Pancreas (tissue), 10 donors: ENCODE results near the gene PTPN5. TPM values are rescaled to one million over a fixed set of nuclear protein-coding genes. Genes with fewer than 3 reads are reported as not detected.
A peak's percentile ranks its signal among the peaks of the same experiment; 100 is the strongest.

Source experiments
- ATAC-seq, 4 donors: fragments of 200-7000 bp; cut with Tn5 transposase; one replicate each; pipeline versions ENCODE4 v1.8.0 to v1.9.1; 2020; ENCODE audit warnings: mild to moderate bottlenecking in 4 of 4, moderate library complexity in 4 of 4
- DNase-seq, 6 donors: peaks; one replicate each; pipeline ENCODE4 v3.0.0-alpha.2; 2020
- FAIRE-seq: peaks from 2 replicates; lab custom pipeline; 2012; peaks lifted over from hg19 to GRCh38; lab: Jason Lieb, UNC
- H3K27ac ChIP-seq, 4 donors: fragments of 200-600 bp; sonication (generic); 1 replicate in 3 of 4; 2 replicates in 1 of 4; pipeline versions ENCODE4 v1.5.0 to v1.8.0; 2020
- H3K27me3 ChIP-seq, 4 donors: fragments of 200-600 bp; one replicate each; pipeline ENCODE4 v1.8.0; 2021
- H3K36me3 ChIP-seq, 3 donors: fragments of 200-600 bp; sonication (generic) in 1 of 3; one replicate each; pipeline versions ENCODE4 v1.5.0 to v1.8.0; 2020 to 2021
- H3K4me1 ChIP-seq, 3 donors: fragments of 200-600 bp; one replicate each; pipeline ENCODE4 v1.8.0; 2021
- H3K4me3 ChIP-seq, 4 donors: fragments of 200-600 bp; sonication (generic) in 2 of 4; one replicate each; pipeline versions ENCODE4 v1.5.0 to v1.8.0; 2020 to 2021
- H3K9me3 ChIP-seq, 4 donors: fragments of 200-600 bp; one replicate each; pipeline ENCODE4 v1.8.0; 2021
- CTCF ChIP-seq, 4 donors: fragments of 200-600 bp; sonication (generic) in 3 of 4; IDR thresholded peaks; one replicate each; pipeline versions ENCODE4 v1.5.0 to v1.8.0; 2021; ENCODE audit warnings: antibody characterized with exemption in 4 of 4
- WGBS, 2 donors: extraction: QIAGEN DNeasy Blood & Tissue Kit; methylation state at CpG; one replicate each; pipeline ENCODE4 v1.1.7; 2013; 5-methylcytosine and 5-hydroxymethylcytosine counted together
- intact Hi-C, 3 donors: fragments of 100-400 bp; cut with DNase I; formaldehyde crosslinking; loops; one replicate each; pipeline versions ENCODE4 v1.11.1 to v1.14.2; 2022
- polyA plus RNA-seq, 2 donors: library from polyadenylated mRNA; stranded (reverse); fragments of 200-250 nt; gene quantifications; one replicate each; pipeline ENCODE4 v1.2.3, GENCODE V29; 2013
- total RNA-seq, 6 donors: library from RNA; stranded (reverse); fragmentation: NEBNext Ultra II Directional in 4 of 6; extraction: Animal tissue kit (Norgen Biotek cat#: 25700) in 4 of 6; gene quantifications; one replicate each; pipeline versions ENCODE4 v1.2.1 to v1.2.4, GENCODE V29; 2021 to 2023
- donor health status: healthy with polysubstance abuse.
- donor health status: DM: no; HTN: no; CAD: no; lungs with moderate emphysema.
- donor health status: DM: no; HTN: no; CAD: no.
- donor health status: control.
- donor health status: control.
- donor health status: Bipolar disorder and iron deficiency.
- donor health status: DM: yes; HTN: yes; CAD: no.
- donor health status: DM: no; HTN: no; CAD: no.
- donor health status: DM: no; HTN: no; CAD: no.
- donor health status: DM: yes; HTN: yes; CAD: no.

Gene PTPN5
- total and polyA plus RNA-seq, 8 donors, result 0.09 to 1.3 (median 0.38) TPM

GRCh38 chr11:18723991-18724390 is 67.6 kb downstream of the PTPN5 start:
- no peak for FAIRE-seq
- Histone ChIP-seq H3K27me3 (no peaks in the 10 kb centered on the region), H3K4me3 (no peak overlapping the region), H3K27ac (no peak overlapping the region), H3K4me1 (no peaks in the 10 kb centered on the region), H3K9me3 (no peaks in the 10 kb centered on the region), H3K36me3 (no peaks in the 10 kb centered on the region)
- 50 to 55% methylated on average over 7 of the region's 7 CpGs for WGBS, 2 donors
- DNase-seq, result peak in 1 of 6 donors; percentile 52
- intact Hi-C loops, result no loop called here
- peak in 1 of 4 donors; percentile 5 for ATAC-seq
- no peak for TF ChIP-seq CTCF (IDR thresholded peaks at IDR 0.05)

GRCh38 chr11:18722293-18722637 is 69.3 kb downstream of the PTPN5 start:
- intact Hi-C loops, result no loop called here
- no peak for DNase-seq
- WGBS, 2 donors, result 86 to 92% methylated on average over 1 of the region's 1 CpG
- no peaks in the 10 kb centered on the region for H3K9me3 ChIP-seq
- no peaks in the 10 kb centered on the region for H3K36me3 ChIP-seq
- no peaks in the 10 kb centered on the region for H3K27me3 ChIP-seq
- H3K4me3 ChIP-seq, result peak overlapping the region in 1 of 4 donors; percentile 62
- TF ChIP-seq CTCF (IDR thresholded peaks at IDR 0.05), result peak in 1 of 4 donors; percentile 31
- ATAC-seq, result no peak
- H3K4me1 ChIP-seq, result no peaks in the 10 kb centered on the region
- no peak for FAIRE-seq
- H3K27ac ChIP-seq, result no peak overlapping the region

- peak; percentile 68 to 81 (median 75) for TF ChIP-seq CTCF (IDR thresholded peaks at IDR 0.05)
- Histone ChIP-seq H3K36me3 (no peaks in the 10 kb centered on the region), H3K4me3 (peak overlapping the region; percentile 30 to 62 (median 45)), H3K4me1 (no peaks in the 10 kb centered on the region), H3K27me3 (no peaks in the 10 kb centered on the region), H3K27ac (peak overlapping the region; percentile 2 to 34 (median 20)), H3K9me3 (no peaks in the 10 kb centered on the region)
- DNase-seq, result peak in 5 of 6 donors; percentile 32 to 80 (median 53)
- peak; percentile 74 to 84 (median 81) for ATAC-seq
- WGBS, 2 donors, result 2 to 5% methylated on average over 34 to 36 of the region's 36 CpGs
- FAIRE-seq, result no peak
- intact Hi-C loops, result no loop called here
Measured at GRCh38 chr11:18721561-18722292, 69.9 kb downstream of the PTPN5 start.

GRCh38 chr11:18720808-18721560 is 70.6 kb downstream of the PTPN5 start:
- FAIRE-seq, result no peak
- no peak for TF ChIP-seq CTCF (IDR thresholded peaks at IDR 0.05)
- intact Hi-C loops, result no loop called here

More at GRCh38 chr11:18720808-18721560, 70.6 kb downstream of the PTPN5 start:
- WGBS, 2 donors, result 4 to 5% methylated on average over 41 of the region's 41 CpGs
- Histone ChIP-seq H3K27ac (peak overlapping the region in 3 of 4 donors; percentile 2 to 34 (median 31)), H3K27me3 (no peaks in the 10 kb centered on the region), H3K4me3 (peak overlapping the region; percentile 30 to 62 (median 45)), H3K4me1 (no peaks in the 10 kb centered on the region), H3K9me3 (no peaks in the 10 kb centered on the region), H3K36me3 (no peaks in the 10 kb centered on the region)
- peak; percentile 65 to 90 (median 82) for DNase-seq
- peak; percentile 90 to 97 (median 94) for ATAC-seq
